ENCODE data around the gene HOPX. TPM values are rescaled to one million over a fixed set of nuclear protein-coding genes. Genes with fewer than 3 reads are reported as not detected.

The HOPX gene
- total RNA-seq, 2 experiments from 2014 or later = not detected

- Histone ChIP-seq H3K4me2 (ENCODE audit: low read length) (no peak overlapping the region), H3K9me2 (ENCODE audit: insufficient read depth, low read length) (no peaks in the 10 kb centered on the region), H3K4me3 (ENCODE audit: low read depth, low read length, poor library complexity, severe bottlenecking) (no peak overlapping the region), H3K4me1 (ENCODE audit: insufficient read depth, low read length, poor library complexity, severe bottlenecking) (no peaks in the 10 kb centered on the region), H3K9me3 (ENCODE audit: low read length) (no peaks in the 10 kb centered on the region), H3K27ac (ENCODE audit: low read depth, low read length, poor library complexity, severe bottlenecking) (no peak overlapping the region), H3K36me3 (ENCODE audit: insufficient read depth, low read length) (no peaks in the 10 kb centered on the region), H4K20me1 (ENCODE audit: insufficient read depth, low read length) (no peaks in the 10 kb centered on the region), H2AFZ (ENCODE audit: low read length) (no peak overlapping the region), H3K79me2 (ENCODE audit: insufficient read depth, low read depth, low read length) (no peaks in the 10 kb centered on the region)
- BruUV-seq (replicated peaks) = no TSS peak
- POLR2A ChIA-PET = no interaction called here
- no peak for DNase-seq (ENCODE audit: low spot score)
- no peak for TF ChIP-seq CTCF (conservative IDR thresholded peaks at IDR 0.05; ENCODE audit: low read length)
- no peak for TF ChIP-seq EZH2phosphoT487 (IDR thresholded peaks at IDR 0.05; ENCODE audit: borderline replicate concordance, low read depth, low read length)
- CTCF ChIA-PET (ENCODE audit: unreplicated experiment) = no interaction called here
- intact Hi-C loops (cut with micrococcal nuclease; ENCODE audit: unreplicated experiment) = no loop called here
These were observed 8.3 kb upstream of the HOPX start for GRCh38 chr4:56689201-56689969.

- CTCF ChIA-PET (ENCODE audit: unreplicated experiment) = no interaction called here
- no peak overlapping the region for H3K27ac ChIP-seq (ENCODE audit: low read depth, low read length, poor library complexity, severe bottlenecking)
These were observed 7.1 kb upstream of the HOPX start for GRCh38 chr4:56688094-56688647.

More at GRCh38 chr4:56688094-56688647, 7.1 kb upstream of the HOPX start:
- BruUV-seq (replicated peaks) = no TSS peak
- no peaks in the 10 kb centered on the region for H3K9me2 ChIP-seq (ENCODE audit: insufficient read depth, low read length)
- no peaks in the 10 kb centered on the region for H3K9me3 ChIP-seq (ENCODE audit: low read length)
- POLR2A ChIA-PET = no interaction called here
- no peak overlapping the region for H3K4me2 ChIP-seq (ENCODE audit: low read length)
- H3K4me1 ChIP-seq (ENCODE audit: insufficient read depth, low read length, poor library complexity, severe bottlenecking) = no peaks in the 10 kb centered on the region
- TF ChIP-seq CTCF (conservative IDR thresholded peaks at IDR 0.05; ENCODE audit: low read length) = no peak
- H3K4me3 ChIP-seq (ENCODE audit: low read depth, low read length, poor library complexity, severe bottlenecking) = no peak overlapping the region
- no peak overlapping the region for H2AFZ ChIP-seq (ENCODE audit: low read length)
- DNase-seq (ENCODE audit: low spot score) = no peak
- H4K20me1 ChIP-seq (ENCODE audit: insufficient read depth, low read length) = no peaks in the 10 kb centered on the region
- intact Hi-C loops (cut with micrococcal nuclease; ENCODE audit: unreplicated experiment) = no loop called here
- no peaks in the 10 kb centered on the region for H3K79me2 ChIP-seq (ENCODE audit: insufficient read depth, low read depth, low read length)
- no peaks in the 10 kb centered on the region for H3K36me3 ChIP-seq (ENCODE audit: insufficient read depth, low read length)

Data from OCI-LY7 (cell line).